HG03280 (cell line): ENCODE results near the gene CTBP2.

Experiments used
- ATAC-seq: cut with Tn5 transposase; IDR thresholded peaks from one replicate; pipeline ENCODE4 v1.9.1; 2021; ENCODE audit warnings: mild to moderate bottlenecking, moderate library complexity; ENCODE audit not compliant: unreplicated experiment

CTBP2 gene

DNA sequence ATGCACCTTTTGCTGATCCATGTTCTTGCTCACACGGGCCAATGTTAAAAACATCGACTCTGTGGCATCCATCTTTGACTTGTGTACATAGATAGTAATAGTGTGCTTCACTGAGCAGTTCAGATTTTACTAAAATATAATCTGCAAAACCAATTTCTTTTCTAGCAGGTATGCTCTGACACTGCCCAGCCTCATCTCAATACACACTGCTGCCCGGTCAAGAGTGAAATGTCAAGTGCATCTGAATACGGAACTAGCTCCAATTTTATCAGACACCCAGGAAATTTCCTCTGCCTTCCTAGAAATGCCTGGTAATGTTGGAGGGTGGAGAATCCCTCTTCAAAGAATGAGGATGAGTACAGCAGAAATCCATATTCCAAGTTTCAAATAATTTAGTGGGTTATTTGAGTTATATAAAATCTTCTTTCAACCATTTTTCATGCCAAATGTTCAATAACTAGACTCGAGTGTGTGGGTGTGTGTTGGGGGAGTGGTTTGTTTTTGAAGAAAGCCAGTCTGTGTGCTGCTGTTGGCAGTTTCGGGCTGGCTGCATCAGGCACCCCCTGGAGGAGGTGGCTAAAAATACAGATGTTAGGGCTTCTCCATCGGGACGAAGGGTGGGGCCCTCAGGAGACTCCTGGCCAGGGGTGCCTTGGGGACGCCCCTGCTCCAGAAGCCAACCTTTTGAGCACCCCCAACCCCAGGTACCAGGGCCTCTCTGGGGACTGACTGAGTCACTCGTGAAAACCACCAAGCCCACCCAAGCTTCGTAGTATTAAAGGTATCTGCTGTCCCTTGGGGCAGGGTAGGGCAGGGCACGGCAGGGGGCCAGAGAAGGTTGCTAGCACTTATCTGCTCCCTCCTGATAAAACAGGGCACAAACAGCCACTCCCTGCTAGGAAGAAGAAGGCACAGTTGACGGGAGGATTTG is 15.4 kb downstream of the CTBP2 start:
- ATAC-seq = no peak

DNA sequence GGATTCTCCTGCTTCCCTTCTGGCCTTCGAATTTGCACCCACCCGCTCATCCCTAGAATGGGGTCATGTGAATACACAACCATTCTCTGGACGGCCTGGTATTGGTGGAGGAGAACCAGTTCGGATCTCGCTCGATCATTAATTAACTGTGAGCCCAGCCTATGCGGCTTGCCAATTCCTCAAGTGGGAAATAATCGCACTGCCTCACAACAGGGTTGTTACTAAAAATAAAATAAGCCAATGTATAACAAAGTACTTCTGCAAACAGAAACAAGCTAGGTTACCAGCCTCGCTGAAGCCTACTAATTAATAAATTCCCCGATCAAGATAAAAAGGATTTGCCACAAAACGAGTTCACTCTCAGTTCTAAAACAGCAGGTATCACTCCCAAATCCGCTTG is 16.2 kb downstream of the CTBP2 start:
- no peak for ATAC-seq

DNA sequence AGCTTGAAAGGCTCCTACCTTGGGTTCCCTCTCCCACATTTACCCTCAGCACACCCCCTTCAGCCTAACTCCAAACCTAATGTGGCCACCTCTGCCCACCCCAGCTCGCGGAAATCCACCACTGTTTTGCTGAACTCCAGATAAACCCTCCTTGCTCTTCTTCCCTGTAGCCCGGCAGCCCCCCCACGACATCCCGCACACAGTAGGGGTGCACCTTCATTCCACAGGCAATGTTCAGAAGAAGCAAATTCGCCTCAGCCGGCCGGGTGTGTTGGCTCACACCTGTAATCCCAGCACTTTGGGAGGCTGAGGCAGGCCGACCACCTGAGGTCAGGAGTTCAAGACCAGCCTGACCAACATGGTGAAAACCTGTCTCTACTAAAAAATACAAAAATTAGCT is 17.4 kb downstream of the CTBP2 start:
- no peak for ATAC-seq

DNA sequence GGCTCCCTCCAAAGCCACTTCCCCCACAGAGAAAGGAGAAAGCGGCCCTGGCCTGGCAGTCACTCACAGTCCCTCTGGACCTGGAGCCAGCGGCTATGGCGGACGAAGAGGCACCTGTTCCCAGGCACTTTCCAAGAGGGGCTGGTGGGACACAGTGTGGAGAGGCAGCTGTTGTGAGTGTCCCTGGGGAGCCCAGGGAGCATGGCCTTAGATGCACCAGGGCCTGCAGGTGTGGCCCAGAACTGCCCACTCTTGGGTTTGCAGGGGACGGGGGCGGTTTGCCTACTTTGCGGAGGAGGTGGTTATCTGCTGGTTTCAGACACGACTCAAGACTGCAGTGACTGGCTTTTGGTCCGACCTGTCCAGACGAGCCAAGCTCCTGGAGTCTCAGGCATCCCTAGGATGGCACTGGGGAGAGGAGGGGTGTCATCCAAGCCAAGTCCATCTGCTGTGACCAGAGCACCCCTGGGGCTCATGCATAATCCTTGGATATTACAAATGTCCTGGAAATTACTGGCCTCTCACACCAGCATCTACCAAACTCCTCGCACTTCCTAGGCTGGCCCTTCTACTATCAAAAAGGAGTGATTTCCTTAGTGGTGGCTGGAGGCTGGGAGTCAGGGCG is 18.4 kb downstream of the CTBP2 start:
- ATAC-seq = no peak

DNA sequence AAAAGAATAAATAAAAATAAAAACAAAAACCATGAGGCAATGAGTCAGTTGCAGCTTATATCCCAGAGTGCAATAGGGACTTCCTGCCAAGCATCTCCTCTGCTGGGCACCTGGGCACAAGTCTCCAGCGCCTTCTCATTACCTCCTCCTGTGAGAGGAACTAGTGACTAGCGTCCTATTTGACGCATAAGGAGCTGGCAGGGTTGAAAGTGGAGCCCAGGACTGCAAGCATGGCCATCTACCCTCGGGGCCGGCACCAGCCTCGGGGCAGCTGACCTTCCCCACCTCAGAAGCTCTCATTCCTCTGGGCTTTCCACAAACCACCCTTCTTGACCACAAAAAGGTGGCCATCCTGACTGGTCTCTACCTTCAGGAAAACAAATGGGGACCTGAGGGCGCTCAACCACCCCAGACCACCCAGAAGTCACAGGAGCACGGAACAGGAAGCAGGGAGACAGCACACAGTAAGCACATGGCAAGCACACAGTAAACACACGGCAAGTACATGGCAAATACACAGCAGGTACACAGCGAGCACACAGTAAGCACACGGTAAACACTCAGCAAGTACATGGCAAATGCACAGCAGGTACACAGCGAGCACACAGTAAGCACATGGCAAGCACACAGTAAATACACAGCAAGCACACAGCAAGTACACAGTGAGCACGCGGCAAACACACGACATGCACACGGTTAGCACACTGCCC is 19.1 kb downstream of the CTBP2 start:
- ATAC-seq = no peak

DNA sequence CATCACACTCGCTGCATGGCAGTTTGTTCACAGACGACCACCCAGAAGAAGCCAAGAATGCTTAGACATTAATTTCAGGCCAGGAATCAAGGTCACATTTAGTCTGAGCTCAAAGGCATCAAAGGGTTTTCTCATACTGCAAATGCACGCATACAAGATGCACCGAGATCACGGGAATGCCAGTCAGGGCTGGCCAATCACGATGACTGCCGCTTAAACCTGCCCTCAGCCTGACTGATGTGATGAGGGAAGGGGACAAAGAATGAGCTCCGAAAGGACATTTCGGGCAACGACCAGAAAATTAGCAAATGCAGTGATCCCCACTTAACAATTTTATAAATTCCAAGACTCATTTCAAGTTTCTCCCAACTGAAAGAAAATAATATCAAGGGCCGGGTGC is 20.2 kb downstream of the CTBP2 start:
- ATAC-seq = no peak

DNA sequence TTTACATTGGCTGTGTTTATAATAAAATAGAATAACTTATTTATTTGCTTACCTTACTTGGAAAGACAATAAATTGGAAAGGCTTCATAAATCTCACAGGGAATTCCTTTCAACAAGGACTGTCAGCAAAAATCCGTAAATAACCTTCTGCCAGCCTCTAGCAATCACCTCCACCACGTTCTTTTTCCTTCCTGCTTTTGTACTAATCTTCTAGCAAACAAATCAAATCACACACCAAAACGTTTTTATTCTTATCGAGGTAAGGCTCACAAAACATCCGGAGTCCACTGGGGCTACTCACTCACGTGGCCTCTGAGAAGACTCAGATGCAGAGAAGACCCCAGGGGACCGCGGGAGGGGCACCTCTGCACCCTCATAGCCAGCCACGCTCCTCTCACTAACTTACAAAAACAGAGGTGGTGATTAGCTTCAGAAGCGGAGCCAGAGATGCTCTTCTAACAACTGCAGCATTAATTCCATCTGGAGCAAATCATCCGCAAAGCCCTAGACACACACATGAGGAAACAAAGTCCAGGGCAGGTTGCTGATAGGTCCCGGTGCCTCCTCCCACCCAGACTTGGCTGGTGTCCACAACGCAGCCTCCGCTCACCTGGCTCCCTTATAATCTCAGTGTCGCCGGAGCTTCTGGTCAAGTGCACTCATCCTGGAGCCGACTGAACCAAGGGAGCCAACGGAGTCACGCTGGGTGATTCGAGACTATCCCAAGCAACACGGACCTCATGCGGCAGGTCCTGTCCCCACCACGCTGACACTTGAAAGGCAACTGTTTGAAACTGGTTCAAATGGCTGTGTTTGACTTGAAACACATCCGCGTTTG is 22.5 kb downstream of the CTBP2 start:
- no peak for ATAC-seq

DNA sequence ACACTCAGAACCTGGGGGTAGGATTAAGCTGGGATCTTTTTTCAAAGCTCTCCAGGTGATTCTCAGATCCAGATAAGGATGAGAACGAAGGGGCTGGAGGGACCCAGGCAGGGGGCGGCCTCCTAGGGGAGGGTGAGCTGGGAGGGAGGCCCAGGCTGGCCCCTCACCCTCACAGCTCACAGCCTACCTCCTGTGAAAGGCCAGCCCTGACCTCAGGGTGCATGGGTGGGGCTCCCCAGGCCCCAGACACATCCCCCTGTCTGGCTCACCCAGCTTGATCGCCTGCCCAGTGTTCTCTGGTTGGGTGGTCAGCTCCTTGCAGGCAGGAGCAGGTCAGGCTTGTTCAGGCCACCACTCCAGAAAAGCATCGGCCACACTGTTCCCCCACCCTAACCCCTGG is 24.3 kb downstream of the CTBP2 start:
- ATAC-seq = no peak

DNA sequence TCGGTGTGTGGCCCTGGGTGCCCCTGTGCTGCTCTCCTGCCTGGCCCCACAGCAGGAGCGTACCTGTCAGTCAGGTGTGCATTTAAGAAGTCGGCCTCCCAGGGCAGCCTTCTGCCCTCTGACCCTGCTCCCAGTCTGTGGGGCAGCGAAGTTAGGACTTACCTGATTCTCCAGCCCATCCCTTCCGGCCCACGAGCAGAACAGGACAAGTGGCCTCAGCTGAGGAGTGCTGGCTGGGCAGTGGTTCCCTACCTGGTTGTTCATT is 24.7 kb downstream of the CTBP2 start:
- ATAC-seq = no peak

DNA sequence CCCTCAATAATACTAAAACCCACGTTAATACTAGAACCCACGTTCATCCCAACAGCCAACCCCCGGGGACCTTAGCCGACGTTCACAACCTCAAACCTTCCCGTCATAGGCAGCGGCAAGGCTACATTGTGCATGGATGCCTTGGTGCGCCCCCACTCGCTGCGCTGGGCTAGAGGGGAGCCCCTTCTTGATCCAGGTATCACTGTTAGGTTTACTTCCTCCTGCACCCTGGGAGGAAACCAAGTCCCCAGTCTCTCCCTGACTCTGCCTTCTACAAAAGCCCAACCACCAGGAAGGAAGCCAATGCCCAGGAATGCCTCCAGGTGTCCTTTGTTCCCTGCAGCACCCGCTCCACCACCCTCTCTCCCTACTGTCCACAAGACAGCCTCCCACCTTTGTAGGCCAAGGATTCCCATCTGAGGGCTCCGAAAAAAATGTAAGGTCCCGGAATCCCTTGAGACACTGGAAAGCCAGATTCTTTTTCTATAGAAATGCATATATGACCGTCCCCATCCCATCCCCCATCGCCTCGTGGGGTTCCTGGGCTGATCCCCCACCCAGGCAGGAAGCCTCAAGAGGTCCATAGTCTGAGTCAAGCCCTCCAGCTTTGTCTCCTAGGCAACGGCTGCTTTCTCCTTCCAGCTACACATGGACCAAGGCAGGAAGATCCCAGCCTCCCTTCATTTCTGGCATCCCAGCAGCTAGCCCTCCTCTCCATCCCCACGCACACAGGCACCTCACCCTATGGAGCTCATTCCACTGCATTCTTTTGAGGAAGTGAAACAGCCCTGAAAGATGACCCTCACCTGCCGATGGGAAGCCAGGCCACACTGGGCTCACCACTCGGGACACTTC is 25.2 kb downstream of the CTBP2 start:
- ATAC-seq = no peak

DNA sequence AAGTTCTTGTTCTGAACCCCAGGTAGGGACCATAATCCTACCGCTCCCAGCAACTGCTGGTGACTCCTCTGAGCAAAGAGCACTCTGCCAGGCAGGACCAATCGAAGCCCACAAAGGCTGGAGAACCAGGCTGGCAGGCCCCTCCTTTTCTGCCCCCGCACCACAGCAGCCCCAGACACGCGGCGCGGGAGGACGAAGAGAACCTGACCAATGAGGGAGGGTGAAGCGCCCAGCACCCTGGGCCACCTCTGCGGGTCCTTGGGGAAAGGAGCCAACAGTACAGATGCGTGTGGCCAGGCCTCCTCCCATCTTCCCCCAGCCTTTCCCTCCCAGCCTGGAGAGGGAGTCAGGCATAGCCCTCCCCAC is 25.9 kb downstream of the CTBP2 start:
- no peak for ATAC-seq

DNA sequence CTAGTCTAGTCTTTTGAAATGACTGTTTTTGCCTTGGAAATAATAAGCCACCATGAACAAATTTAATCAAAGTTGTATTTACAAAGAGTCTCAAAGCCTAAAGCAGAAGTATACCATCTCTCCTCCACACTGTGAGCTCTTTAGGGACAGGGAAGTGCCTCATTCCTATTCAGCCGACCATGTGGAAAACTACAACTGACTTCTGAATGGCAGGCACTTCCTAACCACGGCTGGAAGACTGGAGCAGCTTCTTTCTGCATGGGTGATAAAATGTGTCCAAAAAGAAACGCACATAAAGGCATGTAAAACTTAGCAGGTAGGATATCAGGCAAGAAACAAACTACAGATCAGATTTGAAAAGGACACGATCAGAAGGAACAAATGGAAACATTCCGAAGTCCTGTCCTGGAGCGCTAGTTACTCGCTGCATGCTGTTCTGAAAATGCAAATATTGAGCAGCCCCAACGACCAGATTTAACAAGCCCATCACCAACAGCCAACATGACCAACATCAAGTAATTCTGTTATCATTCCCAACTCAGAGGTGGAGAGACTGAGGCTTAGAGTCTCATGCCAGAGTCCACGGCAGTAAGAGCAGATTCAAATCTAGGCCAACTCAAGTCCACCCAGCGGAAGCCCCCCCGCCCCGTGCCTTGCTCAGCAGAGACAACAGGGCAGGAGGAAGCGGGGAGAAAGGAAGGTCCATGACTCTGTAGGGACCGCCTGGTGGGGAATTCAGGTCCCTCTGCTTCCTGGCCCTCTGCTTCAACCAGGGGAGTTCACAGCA is 26.5 kb downstream of the CTBP2 start:
- ATAC-seq = no peak

DNA sequence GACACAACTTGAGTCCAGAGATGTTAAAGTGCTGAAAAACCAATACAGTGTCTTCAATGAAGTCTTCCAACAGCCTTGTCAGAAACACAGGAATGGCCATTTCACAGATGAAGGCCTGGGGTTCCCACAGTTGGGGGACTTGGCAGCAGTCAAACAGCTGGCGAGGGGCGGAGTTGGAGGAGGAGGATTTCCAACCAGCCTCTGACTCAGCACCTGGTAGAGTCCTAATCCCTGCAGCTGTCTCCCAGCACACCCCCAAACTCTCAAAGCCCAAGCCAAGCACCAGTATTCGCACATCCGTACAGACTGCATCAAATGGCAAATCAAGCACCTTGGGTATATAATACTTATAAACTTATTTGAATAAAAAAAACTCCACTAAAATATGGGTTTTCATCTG is 28.0 kb downstream of the CTBP2 start:
- ATAC-seq = no peak

DNA sequence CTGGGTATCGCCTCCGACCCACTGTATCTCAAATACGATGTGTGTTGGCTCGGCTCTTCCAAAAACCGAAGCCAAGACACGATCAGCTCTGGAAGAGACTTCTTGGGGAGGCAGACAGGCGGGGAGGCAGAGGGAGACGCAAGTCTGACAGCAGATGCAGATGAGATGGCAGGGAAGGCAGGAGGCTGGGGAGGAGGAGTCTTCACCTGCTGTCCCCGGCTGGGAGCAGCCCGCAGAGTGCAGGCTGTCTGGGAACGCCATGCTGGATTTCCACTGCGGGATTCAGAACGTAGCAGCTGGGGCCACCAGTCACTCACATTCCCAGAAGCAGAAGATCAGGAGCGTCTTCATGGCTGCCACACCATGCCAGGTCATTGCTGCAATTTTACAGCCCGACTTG is 29.4 kb downstream of the CTBP2 start:
- ATAC-seq = no peak

DNA sequence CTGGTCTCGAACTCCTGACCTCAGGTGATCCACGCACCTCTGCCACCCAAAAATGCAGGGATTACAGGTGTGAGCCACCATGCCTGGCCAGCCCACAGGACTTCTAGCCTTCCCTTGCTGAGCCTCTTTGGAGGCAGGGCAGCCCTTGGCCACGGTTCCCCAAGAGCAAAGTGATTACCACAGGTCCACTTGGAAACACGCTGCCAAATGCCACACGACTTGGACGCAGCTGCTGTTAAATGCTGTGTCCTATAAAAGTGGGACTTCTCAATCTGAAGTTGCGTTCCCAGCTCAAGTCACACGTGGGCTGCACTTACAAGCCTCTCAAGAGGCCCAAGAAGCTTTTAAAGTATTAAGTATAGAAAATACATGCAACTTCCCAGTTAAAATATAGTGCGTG is 30.1 kb downstream of the CTBP2 start:
- no peak for ATAC-seq

DNA sequence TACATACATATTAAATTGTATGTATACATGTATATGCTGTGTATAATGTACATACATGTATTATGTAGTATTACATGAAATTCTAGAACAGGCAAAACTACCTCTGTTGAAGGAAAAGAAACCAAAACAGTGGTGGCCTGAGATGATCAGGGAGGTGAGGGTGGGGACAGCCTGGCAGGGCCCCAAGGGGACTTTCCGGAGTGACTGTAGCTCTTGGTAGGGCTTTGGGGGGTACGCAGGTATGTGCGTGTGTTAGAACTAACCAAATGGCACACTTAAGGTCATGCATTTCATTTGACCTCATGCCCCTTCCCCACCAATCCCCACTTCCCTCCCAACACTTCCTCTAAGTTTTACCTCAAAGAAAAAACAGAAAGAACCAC is 31.3 kb downstream of the CTBP2 start:
- ATAC-seq = no peak

DNA sequence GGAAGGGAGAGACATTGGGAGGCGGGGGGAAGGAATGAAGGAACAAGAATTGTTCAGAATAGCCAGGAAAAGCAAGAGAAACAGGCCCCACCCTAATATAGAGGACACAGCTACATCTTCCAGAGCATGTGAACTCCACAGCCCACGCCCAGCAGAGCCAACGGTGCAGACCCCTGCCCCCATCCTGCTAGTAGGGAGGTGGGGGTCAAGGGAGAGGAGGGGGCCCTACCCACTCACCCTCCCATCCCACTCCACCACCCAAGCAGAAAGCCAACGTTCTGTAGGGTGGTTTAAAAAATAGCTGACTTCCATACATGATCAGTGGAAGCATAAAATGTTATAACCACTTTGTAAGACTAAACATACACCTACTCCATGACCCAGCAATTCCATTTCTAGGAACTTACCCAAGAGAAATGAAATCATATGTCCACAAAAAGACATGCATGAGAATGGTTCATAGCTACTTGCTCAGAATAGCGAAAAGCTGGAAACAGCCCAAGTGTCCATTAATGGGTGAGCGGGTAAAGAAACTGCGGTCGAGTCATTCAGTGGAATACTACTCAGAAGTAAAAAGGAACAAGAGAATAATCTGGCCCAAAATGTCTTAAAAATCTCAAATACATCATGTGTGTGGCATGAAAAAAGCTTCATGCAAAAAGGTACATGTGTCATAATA is 31.8 kb downstream of the CTBP2 start:
- ATAC-seq = no peak

DNA sequence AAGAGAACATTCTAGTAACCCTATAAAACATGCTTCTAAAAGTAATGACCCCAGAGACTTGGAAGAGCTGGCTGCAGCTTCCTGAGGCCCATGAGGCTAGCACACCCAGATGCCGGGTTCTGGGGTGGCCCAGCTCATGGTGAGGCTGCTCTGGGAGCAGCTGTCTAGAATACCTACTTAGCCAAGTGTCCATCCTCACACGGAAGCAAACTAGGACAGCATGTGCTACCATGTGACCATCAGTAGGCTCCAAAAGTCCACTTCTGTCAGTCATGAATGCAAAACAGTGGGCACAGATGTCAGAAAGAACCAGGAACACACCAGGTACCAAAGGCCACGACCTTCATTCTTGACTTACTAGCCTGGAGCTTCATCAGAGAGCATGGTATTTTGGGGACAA is 32.4 kb downstream of the CTBP2 start:
- no peak for ATAC-seq

DNA sequence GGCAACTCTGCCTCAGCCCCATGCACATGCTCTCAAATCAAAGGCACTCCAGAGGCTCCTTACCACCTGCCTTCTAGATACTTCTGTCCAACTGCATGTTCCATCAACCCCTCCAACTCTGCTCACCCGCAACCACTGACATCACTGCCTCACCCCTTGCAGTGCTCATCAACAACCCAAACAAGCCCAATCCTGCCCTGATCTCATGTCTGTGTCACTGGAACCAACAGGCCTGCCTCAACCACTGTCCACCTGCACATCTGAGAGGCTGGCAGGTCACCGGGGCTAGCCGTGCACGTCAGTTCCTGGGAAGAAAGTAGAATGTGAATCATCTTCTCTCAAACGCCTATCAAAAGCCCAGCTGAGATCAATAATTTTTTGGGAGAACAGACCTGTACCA is 33.3 kb downstream of the CTBP2 start:
- no peak for ATAC-seq
